PC-9 (cell line): ENCODE results near the gene BACH2. TPM values are rescaled to one million over a fixed set of nuclear protein-coding genes. Genes with fewer than 3 reads are reported as not detected.

Source experiments
- BruUV-seq: library from RNA; stranded (reverse); fragments of 400-500 nt; replicated peaks from 2 replicates; lab custom pipeline; 2021; lab: Mats Ljungman, UMichigan
- CTCF ChIA-PET: fragments of 300-600 bp; sonication (Branson Sonifier 250); formaldehyde crosslinking; loops from one replicate; lab custom pipeline; 2022; ENCODE audit warnings: antibody characterized with exemption; lab: Charles Lee
- POLR2A ChIA-PET: fragments of 300-600 bp; sonication (Branson Sonifier 250); formaldehyde crosslinking; loops from one replicate; lab custom pipeline; 2022; ENCODE audit warnings: antibody characterized with exemption; ENCODE audit not compliant: unreplicated experiment; lab: Charles Lee
- DNase-seq, 2 experiments: peaks; one replicate each; pipeline versions ENCODE4 v3.0.0 to v3.0.0-alpha.2; 2015 to 2022; ENCODE audit warnings: mixed read lengths in 1 of 2
- H2AFZ ChIP-seq: fragments of 200-600 bp; sonication (generic); 2 replicates; pipeline ENCODE4 v1.8.1; 2017; ENCODE audit warnings: antibody characterized with exemption
- H3F3A ChIP-seq: fragments of 200-600 bp; sonication (generic); 2 replicates; pipeline ENCODE4 v1.8.1; 2017; ENCODE audit warnings: antibody characterized with exemption, mild to moderate bottlenecking, low read depth; ENCODE audit not compliant: insufficient read depth
- H3K27ac ChIP-seq: fragments of 200-600 bp; sonication (generic); 2 replicates; pipeline ENCODE4 v1.6.1; 2016; ENCODE audit warnings: mixed run types
- H3K27me3 ChIP-seq: fragments of 200-600 bp; sonication (generic); 2 replicates; pipeline ENCODE4 v1.6.1; 2016; ENCODE audit warnings: low read depth, mixed run types; ENCODE audit not compliant: insufficient read depth
- H3K36me3 ChIP-seq: fragments of 200-600 bp; sonication (generic); 2 replicates; pipeline ENCODE4 v1.6.1; 2016; ENCODE audit warnings: low read depth, mixed run types
- H3K4me1 ChIP-seq: fragments of 200-600 bp; sonication (generic); replicated peaks from 2 replicates; pipeline ENCODE4 v1.6.1; 2016; ENCODE audit warnings: mixed run types; ENCODE audit not compliant: insufficient read depth
- H3K4me2 ChIP-seq: fragments of 200-600 bp; sonication (generic); 2 replicates; pipeline ENCODE4 v1.6.1; 2017; ENCODE audit warnings: mixed run types
- H3K4me3 ChIP-seq: fragments of 200-600 bp; sonication (generic); 2 replicates; pipeline ENCODE4 v1.6.1; 2016; ENCODE audit warnings: mixed run types
- H3K79me2 ChIP-seq: fragments of 200-600 bp; sonication (generic); 2 replicates; pipeline ENCODE4 v1.6.1; 2017; ENCODE audit warnings: low read depth, mixed run types
- H3K9me2 ChIP-seq: fragments of 200-600 bp; sonication (generic); 2 replicates; pipeline ENCODE4 v1.8.1; 2017; ENCODE audit warnings: mild to moderate bottlenecking; ENCODE audit not compliant: insufficient read depth
- H3K9me3 ChIP-seq: fragments of 200-600 bp; sonication (generic); 2 replicates; pipeline ENCODE4 v1.8.1; 2016; ENCODE audit warnings: low read depth; ENCODE audit not compliant: insufficient read depth
- H4K20me1 ChIP-seq: fragments of 200-600 bp; sonication (generic); 2 replicates; pipeline ENCODE4 v1.8.1; 2017; ENCODE audit not compliant: insufficient read depth
- EZH2 ChIP-seq: fragments of 200-600 bp; sonication (generic); IDR thresholded peaks from 2 replicates; pipeline ENCODE4 v1.8.0; 2017; ENCODE audit warnings: antibody characterized with exemption, low read depth
- intact Hi-C: fragments of 100-400 bp; cut with micrococcal nuclease; formaldehyde crosslinking; loops from one replicate; pipeline ENCODE4 v1.10.0; 2022; ENCODE audit not compliant: unreplicated experiment
- total RNA-seq: library from RNA; stranded (reverse); gene quantifications from 2 replicates; pipeline ENCODE4 v1.2.3, GENCODE V29; 2021
- TF ChIP-seq, protein P1 (sequence below): fragments of 200-600 bp; sonication (generic); conservative IDR thresholded peaks from 2 replicates; pipeline ENCODE4 v1.6.1; 2017; ENCODE audit warnings: mixed run types, antibody characterized with exemption, mild to moderate bottlenecking, moderate library complexity

The BACH2 gene
- total RNA-seq, 1 experiment from 2014 or later: 2.3 TPM

DNA sequence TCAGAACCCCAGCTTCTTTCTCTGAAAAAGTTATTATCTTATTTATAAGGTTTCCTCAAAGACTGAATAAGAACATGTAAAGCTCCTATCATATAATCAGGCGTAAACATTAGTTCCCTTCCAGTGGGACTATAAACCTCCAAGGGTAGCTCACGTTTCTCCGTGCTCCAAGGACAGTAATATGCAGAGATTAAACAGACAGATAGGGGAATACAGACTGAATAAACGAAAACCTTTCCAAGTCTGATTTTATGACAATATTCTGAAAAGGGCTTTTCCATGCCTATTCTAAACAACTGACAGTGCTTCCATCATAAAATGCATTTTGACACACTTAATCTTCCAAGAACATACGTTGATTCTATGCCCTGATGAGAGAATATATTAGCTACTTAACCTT is 22.8 kb downstream of the BACH2 start:
- Histone ChIP-seq H3K4me3 (no peak overlapping the region), H3K4me2 (no peak overlapping the region), H3K79me2 (no peaks in the 10 kb centered on the region), H3K9me3 (no peaks in the 10 kb centered on the region), H4K20me1 (no peaks in the 10 kb centered on the region), H3K9me2 (no peaks in the 10 kb centered on the region), H3K36me3 (no peaks in the 10 kb centered on the region), H3K27me3 (no peaks in the 10 kb centered on the region), H3K27ac (no peak overlapping the region), H3F3A (no peaks in the 10 kb centered on the region), H2AFZ (no peak overlapping the region), H3K4me1 (no peaks in the 10 kb centered on the region)
- POLR2A ChIA-PET: no interaction called here
- CTCF ChIA-PET: interaction anchor here (1.0 kb wide), 1 partner anchor 12 kb away, joined by 3 read pairs; no protein-coding TSS in a partner anchor
- DNase-seq: no peak
- TF ChIP-seq, protein P1, sequence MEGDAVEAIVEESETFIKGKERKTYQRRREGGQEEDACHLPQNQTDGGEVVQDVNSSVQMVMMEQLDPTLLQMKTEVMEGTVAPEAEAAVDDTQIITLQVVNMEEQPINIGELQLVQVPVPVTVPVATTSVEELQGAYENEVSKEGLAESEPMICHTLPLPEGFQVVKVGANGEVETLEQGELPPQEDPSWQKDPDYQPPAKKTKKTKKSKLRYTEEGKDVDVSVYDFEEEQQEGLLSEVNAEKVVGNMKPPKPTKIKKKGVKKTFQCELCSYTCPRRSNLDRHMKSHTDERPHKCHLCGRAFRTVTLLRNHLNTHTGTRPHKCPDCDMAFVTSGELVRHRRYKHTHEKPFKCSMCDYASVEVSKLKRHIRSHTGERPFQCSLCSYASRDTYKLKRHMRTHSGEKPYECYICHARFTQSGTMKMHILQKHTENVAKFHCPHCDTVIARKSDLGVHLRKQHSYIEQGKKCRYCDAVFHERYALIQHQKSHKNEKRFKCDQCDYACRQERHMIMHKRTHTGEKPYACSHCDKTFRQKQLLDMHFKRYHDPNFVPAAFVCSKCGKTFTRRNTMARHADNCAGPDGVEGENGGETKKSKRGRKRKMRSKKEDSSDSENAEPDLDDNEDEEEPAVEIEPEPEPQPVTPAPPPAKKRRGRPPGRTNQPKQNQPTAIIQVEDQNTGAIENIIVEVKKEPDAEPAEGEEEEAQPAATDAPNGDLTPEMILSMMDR: no peak
- no peak for TF ChIP-seq EZH2
- intact Hi-C loops: no loop called here
- BruUV-seq: no TSS peak

DNA sequence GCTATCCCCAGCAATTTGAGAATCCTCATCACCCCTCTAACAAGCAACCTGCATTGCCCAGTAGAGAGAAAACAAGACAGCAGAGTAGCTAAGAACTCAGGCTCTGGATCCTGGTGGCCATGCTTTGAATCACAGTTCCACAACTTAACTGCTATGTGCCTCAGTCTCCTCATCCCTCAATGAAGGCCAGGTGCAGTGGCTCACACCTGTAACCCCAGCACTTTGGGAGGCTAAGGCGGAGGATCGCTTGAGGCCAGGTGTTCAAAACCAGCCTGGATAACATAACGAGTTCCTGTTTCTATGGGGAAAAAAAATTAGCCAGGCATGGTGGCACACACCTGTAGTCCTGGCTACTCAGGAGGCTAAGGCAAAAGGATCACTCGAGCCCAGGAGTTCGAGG is 23.7 kb downstream of the BACH2 start:
- Histone ChIP-seq H3K79me2 (no peaks in the 10 kb centered on the region), H3K27me3 (no peaks in the 10 kb centered on the region), H3K4me1 (no peaks in the 10 kb centered on the region), H3K36me3 (no peaks in the 10 kb centered on the region), H2AFZ (no peak overlapping the region), H3F3A (no peaks in the 10 kb centered on the region), H3K4me2 (no peak overlapping the region), H3K9me3 (no peaks in the 10 kb centered on the region), H3K27ac (no peak overlapping the region), H3K4me3 (no peak overlapping the region), H3K9me2 (no peaks in the 10 kb centered on the region), H4K20me1 (no peaks in the 10 kb centered on the region)
- no peak for TF ChIP-seq EZH2
- TF ChIP-seq, protein P1: no peak
- intact Hi-C loops: no loop called here
- BruUV-seq: no TSS peak
- no peak for DNase-seq
- ChIA-PET CTCF (no interaction called here), POLR2A (no interaction called here)

DNA sequence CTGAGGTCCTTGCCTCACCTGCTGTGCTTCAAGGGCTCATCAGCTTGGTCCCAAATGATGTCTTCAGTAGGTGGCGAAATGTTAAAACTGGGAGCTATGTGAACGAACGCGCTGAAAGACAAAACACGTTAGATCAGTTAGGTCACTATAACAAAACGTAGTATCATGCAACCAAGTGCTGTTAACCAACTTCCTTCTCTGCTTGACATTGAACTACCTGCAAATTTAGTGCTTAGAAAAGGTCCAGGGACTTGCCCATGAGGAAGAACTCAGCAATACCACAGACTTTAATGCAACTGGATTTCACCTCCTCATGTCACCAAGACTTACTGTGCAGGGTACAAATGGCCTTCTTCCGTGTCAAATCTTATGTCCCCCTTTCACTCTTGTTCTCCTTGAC is 24.8 kb downstream of the BACH2 start:
- CTCF ChIA-PET: no interaction called here
- no peak overlapping the region for H2AFZ ChIP-seq
- no peaks in the 10 kb centered on the region for H3F3A ChIP-seq
- no peak for DNase-seq
- no peaks in the 10 kb centered on the region for H3K36me3 ChIP-seq
- BruUV-seq: no TSS peak
- H3K79me2 ChIP-seq: no peaks in the 10 kb centered on the region
- TF ChIP-seq EZH2: no peak
- TF ChIP-seq, protein P1: no peak
- intact Hi-C loops: no loop called here
- no peaks in the 10 kb centered on the region for H3K9me3 ChIP-seq
- no peaks in the 10 kb centered on the region for H3K9me2 ChIP-seq
- no peak overlapping the region for H3K4me3 ChIP-seq
- H4K20me1 ChIP-seq: no peaks in the 10 kb centered on the region
- no peak overlapping the region for H3K4me2 ChIP-seq
- POLR2A ChIA-PET: interaction anchor here (0.5 kb wide), 1 partner anchor 12 kb away, joined by 3 read pairs; no protein-coding TSS in a partner anchor
- H3K27me3 ChIP-seq: no peaks in the 10 kb centered on the region
- no peaks in the 10 kb centered on the region for H3K4me1 ChIP-seq
- no peak overlapping the region for H3K27ac ChIP-seq
